Smooth muscle cell of bladder (primary cell): Measurements from ENCODE around the gene MMP17. TPM values are rescaled to one million over a fixed set of nuclear protein-coding genes. Genes with fewer than 3 reads are reported as not detected.

ENCODE experiments used
- total RNA-seq: library from RNA; depleted of rRNA; stranded (reverse); fragments of >200 nt; gene quantifications from 2 replicates; pipeline ENCODE4 v1.2.3, GENCODE V29; 2014

The MMP17 gene
- total RNA-seq, result 11.7 and 16.5 TPM in 2 replicates

GRCh38 chr12:131827961-131828534 is at the start of gene MMP17:
Gene MMP17, plus strand, starts transcription at chr12:131828393. Its CDS starts 102 bp downstream, at chr12:131828495.

GRCh38 chr12:131894313-131894860 is 66.2 kb downstream of the MMP17 start, which contains the start of gene ULK1:
Gene ULK1, plus strand, starts transcription at chr12:131894622. Its CDS starts 380 bp downstream, at chr12:131895002.

Other genes starting within 250 kb of the MMP17 start
- 18.8 and 19.8 TPM in 2 replicates for gene SFSWAP, start 117.3 kb upstream of the MMP17 start, total RNA-seq
- gene ULK1, start 66.2 kb downstream of the MMP17 start, total RNA-seq, result 7.1 and 10.4 TPM in 2 replicates
- gene PUS1, start 100.9 kb downstream of the MMP17 start, total RNA-seq, result 8.4 and 12.5 TPM in 2 replicates
- 5.1 and 7.3 TPM in 2 replicates for gene EP400, start 121.5 kb downstream of the MMP17 start, total RNA-seq